NT2/D1 (cell line): ENCODE results near the gene UGGT1.

Experiments
- DNase-seq: peaks from one replicate; pipeline ENCODE4 v3.0.0-alpha.2; 2011; ENCODE audit warnings: low read depth, low spot score
- H3K27me3 ChIP-seq: 2 replicates; pipeline ENCODE4 v1.6.0; 2011; ENCODE audit warnings: mild to moderate bottlenecking; ENCODE audit not compliant: insufficient read length, insufficient read depth
- H3K36me3 ChIP-seq: 2 replicates; pipeline ENCODE4 v1.6.1; 2011; ENCODE audit warnings: mild to moderate bottlenecking, low read length, mixed read lengths; ENCODE audit not compliant: insufficient read depth, insufficient read length
- H3K4me1 ChIP-seq: 2 replicates; pipeline ENCODE4 v1.5.1; 2011; ENCODE audit not compliant: insufficient read depth, insufficient read length
- H3K4me3 ChIP-seq: 2 replicates; pipeline ENCODE4 v1.5.1; 2011; ENCODE audit warnings: low read depth; ENCODE audit not compliant: insufficient read length
- H3K9ac ChIP-seq: 2 replicates; pipeline ENCODE4 v1.6.0; 2011; ENCODE audit warnings: low read depth; ENCODE audit not compliant: insufficient read length
- H3K9me3 ChIP-seq: 2 replicates; pipeline ENCODE4 v1.5.1; 2011; ENCODE audit warnings: mild to moderate bottlenecking, low read length; ENCODE audit not compliant: insufficient read depth
- SUZ12 ChIP-seq: IDR thresholded peaks from 2 replicates; pipeline ENCODE4 v1.6.1; 2011; ENCODE audit not compliant: insufficient read length, insufficient read depth; ENCODE audit errors: extremely low read depth
- YY1 ChIP-seq: IDR thresholded peaks from 2 replicates; pipeline ENCODE4 v1.6.1; 2011; ENCODE audit not compliant: insufficient read length, insufficient read depth
- ZNF274 ChIP-seq: IDR thresholded peaks from 2 replicates; pipeline ENCODE4 v1.6.1; 2011; ENCODE audit warnings: mild to moderate bottlenecking, low read depth, low read length

UGGT1 gene

DNA sequence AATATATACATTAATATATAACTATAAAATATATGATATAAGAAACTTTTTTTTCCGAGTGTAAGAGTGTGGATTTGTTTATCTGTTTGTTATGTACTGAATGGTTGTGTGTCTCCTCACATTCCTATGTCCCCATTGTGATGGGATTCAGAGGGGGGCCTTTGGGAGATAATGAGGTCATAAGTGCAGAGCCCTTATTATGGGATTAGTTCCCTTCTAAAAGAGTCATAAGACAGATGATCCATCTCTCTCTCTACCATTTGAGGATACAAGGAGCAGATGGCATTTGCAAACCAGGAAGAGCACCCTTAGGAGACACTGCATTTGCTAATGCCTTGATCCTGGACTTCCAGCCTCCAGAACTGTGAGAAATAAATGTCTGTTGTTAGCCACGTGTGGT, 32.9 kb upstream of the UGGT1 start:
- TF ChIP-seq ZNF274 (no peak), YY1 (no peak), SUZ12 (no peak)
- H3K9me3 ChIP-seq, result peaks cover 9% of the 10 kb centered on the region; the same call in 1 of the 2 replicates
- H3K36me3 ChIP-seq, result no peaks in the 10 kb centered on the region
- H3K4me1 ChIP-seq, result no peaks in the 10 kb centered on the region
- no peak overlapping the region for H3K9ac ChIP-seq
- no peak for DNase-seq
- no peak overlapping the region for H3K4me3 ChIP-seq
- H3K27me3 ChIP-seq, result no peaks in the 10 kb centered on the region

GRCh38 chr2:128062571-128062970, 28.4 kb upstream of the UGGT1 start:
- Histone ChIP-seq H3K4me3 (no peak overlapping the region), H3K9ac (no peak overlapping the region), H3K36me3 (no peaks in the 10 kb centered on the region), H3K9me3 (no peaks in the 10 kb centered on the region), H3K4me1 (no peaks in the 10 kb centered on the region), H3K27me3 (no peaks in the 10 kb centered on the region)
- DNase-seq, result no peak
- no peak for TF ChIP-seq YY1
- TF ChIP-seq SUZ12, result no peak
- no peak for TF ChIP-seq ZNF274

- Histone ChIP-seq H3K4me3 (no peak overlapping the region), H3K4me1 (no peaks in the 10 kb centered on the region), H3K36me3 (no peaks in the 10 kb centered on the region), H3K9me3 (no peaks in the 10 kb centered on the region), H3K9ac (no peak overlapping the region), H3K27me3 (no peaks in the 10 kb centered on the region)
- no peak for DNase-seq
- TF ChIP-seq YY1, result no peak
- TF ChIP-seq ZNF274, result no peak
- no peak for TF ChIP-seq SUZ12
These were observed 26.6 kb upstream of the UGGT1 start for GRCh38 chr2:128064353-128064752.

- Histone ChIP-seq H3K4me3 (no peak overlapping the region), H3K9ac (no peak overlapping the region), H3K27me3 (no peaks in the 10 kb centered on the region), H3K4me1 (no peaks in the 10 kb centered on the region), H3K9me3 (no peaks in the 10 kb centered on the region), H3K36me3 (no peaks in the 10 kb centered on the region)
- TF ChIP-seq ZNF274 (no peak), SUZ12 (no peak), YY1 (no peak)
- DNase-seq, result no peak
These were observed 21.2 kb upstream of the UGGT1 start for GRCh38 chr2:128069769-128070168.

- DNase-seq, result no peak
- H3K27me3 ChIP-seq, result no peaks in the 10 kb centered on the region
- H3K36me3 ChIP-seq, result no peaks in the 10 kb centered on the region
- no peak overlapping the region for H3K9ac ChIP-seq
- no peak for TF ChIP-seq YY1
- no peak for TF ChIP-seq ZNF274
- TF ChIP-seq SUZ12, result no peak
- no peaks in the 10 kb centered on the region for H3K4me1 ChIP-seq
- no peaks in the 10 kb centered on the region for H3K9me3 ChIP-seq
- H3K4me3 ChIP-seq, result no peak overlapping the region
These were observed 17.7 kb upstream of the UGGT1 start for GRCh38 chr2:128073278-128073677.

DNA sequence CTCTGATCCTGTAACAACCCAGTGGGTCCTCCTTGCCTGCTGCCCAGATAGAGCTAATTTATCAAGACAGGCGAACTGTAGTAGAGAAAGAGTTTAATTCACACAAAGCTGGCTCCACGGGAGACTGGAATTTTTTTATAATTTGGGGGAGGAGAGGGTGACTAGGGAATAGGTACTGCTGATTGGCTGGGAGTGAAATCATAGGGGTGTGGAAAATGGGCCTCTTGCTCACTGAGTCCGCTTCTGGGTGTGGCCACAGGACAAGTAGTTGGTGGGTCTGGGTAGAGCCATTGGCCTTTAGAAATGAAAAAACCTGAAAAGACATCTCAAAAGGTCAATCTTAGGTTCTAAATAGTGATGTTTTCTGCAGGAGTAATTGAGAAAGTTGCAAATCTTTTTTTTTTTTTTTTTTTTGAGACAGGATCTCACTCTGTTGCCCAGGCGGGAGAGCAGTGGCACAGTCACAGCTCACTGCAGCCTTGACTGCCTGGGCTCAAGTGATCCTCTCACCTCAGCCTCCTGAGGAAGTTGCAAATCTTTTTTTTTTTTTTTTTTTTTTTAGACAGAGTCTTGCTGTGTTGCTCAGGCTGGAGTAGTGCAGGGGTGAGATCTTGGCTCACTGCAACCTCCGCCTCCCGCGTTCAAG, 14.4 kb upstream of the UGGT1 start:
- H3K9me3 ChIP-seq, result no peaks in the 10 kb centered on the region
- H3K36me3 ChIP-seq, result no peaks in the 10 kb centered on the region
- no peaks in the 10 kb centered on the region for H3K27me3 ChIP-seq
- no peak overlapping the region for H3K4me3 ChIP-seq
- no peak overlapping the region for H3K9ac ChIP-seq
- no peaks in the 10 kb centered on the region for H3K4me1 ChIP-seq
- TF ChIP-seq SUZ12 (no peak), ZNF274 (no peak), YY1 (no peak)
- DNase-seq, result no peak

DNA sequence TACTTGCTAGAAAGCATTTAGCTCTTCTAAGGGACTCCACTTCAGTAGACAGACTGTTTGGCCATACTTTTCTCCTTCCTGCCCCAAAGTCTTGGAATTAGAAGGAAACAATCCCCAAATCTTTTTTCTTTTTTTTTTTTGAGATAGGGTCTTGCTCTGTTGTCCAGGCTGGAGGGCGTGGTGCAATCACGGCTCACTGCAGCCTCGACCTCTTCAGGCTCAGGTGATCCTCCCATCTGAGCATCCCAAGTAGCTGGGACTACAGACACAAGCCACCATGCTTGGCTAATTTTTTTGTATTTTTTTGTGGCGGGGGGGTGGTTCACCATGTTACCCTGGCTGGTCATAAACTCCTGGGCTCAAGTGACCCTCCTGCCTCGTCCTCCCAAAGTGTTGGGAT, 6.2 kb upstream of the UGGT1 start:
- Histone ChIP-seq H3K4me3 (no peak overlapping the region), H3K4me1 (no peaks in the 10 kb centered on the region), H3K27me3 (no peaks in the 10 kb centered on the region), H3K9ac (no peak overlapping the region), H3K9me3 (peaks cover 11% of the 10 kb centered on the region; the same call in 1 of the 2 replicates), H3K36me3 (no peaks in the 10 kb centered on the region)
- DNase-seq, result no peak
- TF ChIP-seq SUZ12 (no peak), YY1 (no peak), ZNF274 (no peak)

DNA sequence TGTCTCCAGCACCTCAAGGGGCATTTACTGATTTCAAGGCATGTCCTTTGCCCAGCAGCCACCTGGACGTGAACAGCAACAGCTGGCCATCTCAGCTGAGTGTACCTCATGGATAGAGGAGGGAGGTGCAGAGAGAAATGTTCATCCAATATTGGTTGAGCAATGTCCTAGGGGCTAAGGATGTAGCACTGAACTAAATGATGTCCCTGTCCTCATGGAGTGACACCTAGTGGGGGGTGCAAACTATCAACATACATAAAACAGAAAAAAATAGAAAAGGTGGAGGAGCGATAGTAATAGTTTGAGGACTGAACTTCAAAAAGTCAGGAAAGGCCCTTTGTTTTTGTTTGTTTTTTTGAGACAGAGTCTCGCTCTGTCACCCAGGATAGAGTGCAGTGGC, 4.8 kb upstream of the UGGT1 start:
- TF ChIP-seq YY1, result no peak
- TF ChIP-seq SUZ12, result no peak
- TF ChIP-seq ZNF274, result no peak
- Histone ChIP-seq H3K4me3 (no peak overlapping the region), H3K4me1 (no peaks in the 10 kb centered on the region), H3K9me3 (peaks cover 11% of the 10 kb centered on the region; the same call in 1 of the 2 replicates), H3K27me3 (no peaks in the 10 kb centered on the region), H3K36me3 (no peaks in the 10 kb centered on the region), H3K9ac (no peak overlapping the region)
- no peak for DNase-seq
